Stomach (tissue), 9 donors: ENCODE results near the gene GPER1. TPM values are rescaled to one million over a fixed set of nuclear protein-coding genes. Genes with fewer than 3 reads are reported as not detected.

Experiments
- DNase-seq, 2 donors: peaks; one replicate each; pipeline versions ENCODE4 v3.0.0 to v3.0.0-alpha.2; 2013 to 2019
- H3K27ac ChIP-seq, 5 donors: fragments of 200-600 bp in 4 of 5; sonication (generic) in 4 of 5; one replicate each; pipeline ENCODE4 v1.5.1; 2013 to 2019; ENCODE audit warnings: mild to moderate bottlenecking in 1 of 5, moderate library complexity in 1 of 5
- H3K27me3 ChIP-seq, 3 donors: fragments of 200-600 bp; sonication (generic); one replicate each; pipeline ENCODE4 v1.5.1; 2017 to 2019; ENCODE audit warnings: mixed run types in 1 of 3
- H3K36me3 ChIP-seq, 4 donors: fragments of 200-600 bp; sonication (generic); 1 replicate in 3 of 4; 2 replicates in 1 of 4; pipeline ENCODE4 v1.5.1; 2016 to 2019
- H3K4me1 ChIP-seq, 4 donors: fragments of 200-600 bp; sonication (generic); one replicate each; pipeline ENCODE4 v1.5.1; 2016 to 2019
- H3K4me3 ChIP-seq, 4 donors: fragments of 200-600 bp; sonication (generic) in 3 of 4; one replicate each; pipeline ENCODE4 v1.5.1; 2016 to 2019; ENCODE audit warnings: mild to moderate bottlenecking in 1 of 4
- H3K9me3 ChIP-seq, 4 donors: fragments of 200-600 bp; sonication (generic); one replicate each; pipeline ENCODE4 v1.5.1; 2016 to 2019
- EP300 ChIP-seq: sonication (generic); formaldehyde crosslinking; IDR thresholded peaks from one replicate; pipeline ENCODE4 v1.6.1; 2017; ENCODE audit warnings: antibody characterized with exemption
- POLR2A ChIP-seq, 4 donors: fragments of 450-650 bp; IDR thresholded peaks; one replicate each; pipeline ENCODE4 v1.6.1; 2016; ENCODE audit warnings: antibody characterized with exemption in 4 of 4, control low read depth in 2 of 4, mild to moderate bottlenecking in 1 of 4, moderate library complexity in 1 of 4
- POLR2AphosphoS5 ChIP-seq, 3 donors: sonication (generic); formaldehyde crosslinking; IDR thresholded peaks; one replicate each; pipeline ENCODE4 v1.6.1; 2016; ENCODE audit warnings: antibody characterized with exemption in 3 of 3
- WGBS, 5 donors: extraction: QIAGEN DNeasy Blood & Tissue Kit in 3 of 5; methylation state at CpG; one replicate each; pipeline versions ENCODE4 v1.1.5 to v1.1.7; 2013 to 2018; 5-methylcytosine and 5-hydroxymethylcytosine counted together
- intact Hi-C: fragments of 100-400 bp; cut with DNase I; formaldehyde crosslinking; loops from one replicate; pipeline ENCODE4 v1.15.1; 2023; ENCODE audit warnings: low total_unique reads
- polyA plus RNA-seq, 3 donors: library from polyadenylated mRNA; stranded (reverse); fragments of 200-250 nt; gene quantifications; one replicate each; pipeline ENCODE4 v1.2.3, GENCODE V29; 2013
- total RNA-seq, 5 donors: library from RNA; depleted of rRNA; stranded (reverse); fragments of >200 nt; gene quantifications; one replicate each; pipeline versions ENCODE4 v1.1.0 to v1.2.3, GENCODE V29; 2014 to 2016
- TF ChIP-seq, protein P1 (sequence below), 7 experiments: fragments of 450-650 bp in 4 of 7; fragments of 200-600 bp in 3 of 7; sonication (generic) in 3 of 7; IDR thresholded peaks; one replicate each; pipeline ENCODE4 v1.5.1; 2016 to 2019; ENCODE audit warnings: antibody characterized with exemption in 7 of 7, control low read depth in 2 of 7, mild to moderate bottlenecking in 1 of 7
- donor health status: healthy with polysubstance abuse.
- donor health status: Bipolar disorder and iron deficiency.
- donor health status: healthy.

The GPER1 gene
- total and polyA plus RNA-seq, 8 donors: 0.58 to 31.2 (median 18.3) TPM; not detected in 1

DNA sequence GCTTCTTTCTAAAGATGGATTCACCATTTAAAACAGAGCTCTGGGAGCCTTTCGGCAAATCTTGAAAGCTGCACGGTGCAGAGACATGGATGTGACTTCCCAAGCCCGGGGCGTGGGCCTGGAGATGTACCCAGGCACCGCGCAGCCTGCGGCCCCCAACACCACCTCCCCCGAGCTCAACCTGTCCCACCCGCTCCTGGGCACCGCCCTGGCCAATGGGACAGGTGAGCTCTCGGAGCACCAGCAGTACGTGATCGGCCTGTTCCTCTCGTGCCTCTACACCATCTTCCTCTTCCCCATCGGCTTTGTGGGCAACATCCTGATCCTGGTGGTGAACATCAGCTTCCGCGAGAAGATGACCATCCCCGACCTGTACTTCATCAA lies 3.7 kb downstream of the GPER1 start:
- no peak for DNase-seq
- Histone ChIP-seq H3K4me1 (peaks cover 40 to 98% (median 77%) of the 10 kb centered on the region in 4 donors), H3K27ac (no peak overlapping the region), H3K9me3 (no peaks in the 10 kb centered on the region), H3K27me3 (no peaks in the 10 kb centered on the region), H3K4me3 (no peak overlapping the region), H3K36me3 (peaks cover 0 to 34% (median 25%) of the 10 kb centered on the region in 4 donors)
- no peak for TF ChIP-seq POLR2A (IDR thresholded peaks at IDR 0.05)
- no peak for TF ChIP-seq POLR2AphosphoS5 (IDR thresholded peaks at IDR 0.05)
- TF ChIP-seq, protein P1, sequence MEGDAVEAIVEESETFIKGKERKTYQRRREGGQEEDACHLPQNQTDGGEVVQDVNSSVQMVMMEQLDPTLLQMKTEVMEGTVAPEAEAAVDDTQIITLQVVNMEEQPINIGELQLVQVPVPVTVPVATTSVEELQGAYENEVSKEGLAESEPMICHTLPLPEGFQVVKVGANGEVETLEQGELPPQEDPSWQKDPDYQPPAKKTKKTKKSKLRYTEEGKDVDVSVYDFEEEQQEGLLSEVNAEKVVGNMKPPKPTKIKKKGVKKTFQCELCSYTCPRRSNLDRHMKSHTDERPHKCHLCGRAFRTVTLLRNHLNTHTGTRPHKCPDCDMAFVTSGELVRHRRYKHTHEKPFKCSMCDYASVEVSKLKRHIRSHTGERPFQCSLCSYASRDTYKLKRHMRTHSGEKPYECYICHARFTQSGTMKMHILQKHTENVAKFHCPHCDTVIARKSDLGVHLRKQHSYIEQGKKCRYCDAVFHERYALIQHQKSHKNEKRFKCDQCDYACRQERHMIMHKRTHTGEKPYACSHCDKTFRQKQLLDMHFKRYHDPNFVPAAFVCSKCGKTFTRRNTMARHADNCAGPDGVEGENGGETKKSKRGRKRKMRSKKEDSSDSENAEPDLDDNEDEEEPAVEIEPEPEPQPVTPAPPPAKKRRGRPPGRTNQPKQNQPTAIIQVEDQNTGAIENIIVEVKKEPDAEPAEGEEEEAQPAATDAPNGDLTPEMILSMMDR (IDR thresholded peaks at IDR 0.05): no peak
- no peak for TF ChIP-seq EP300
- 92 to 96% (median 95%) methylated on average over 15 to 18 of the region's 18 CpGs for WGBS, 5 donors
- intact Hi-C loops: no loop called here

DNA sequence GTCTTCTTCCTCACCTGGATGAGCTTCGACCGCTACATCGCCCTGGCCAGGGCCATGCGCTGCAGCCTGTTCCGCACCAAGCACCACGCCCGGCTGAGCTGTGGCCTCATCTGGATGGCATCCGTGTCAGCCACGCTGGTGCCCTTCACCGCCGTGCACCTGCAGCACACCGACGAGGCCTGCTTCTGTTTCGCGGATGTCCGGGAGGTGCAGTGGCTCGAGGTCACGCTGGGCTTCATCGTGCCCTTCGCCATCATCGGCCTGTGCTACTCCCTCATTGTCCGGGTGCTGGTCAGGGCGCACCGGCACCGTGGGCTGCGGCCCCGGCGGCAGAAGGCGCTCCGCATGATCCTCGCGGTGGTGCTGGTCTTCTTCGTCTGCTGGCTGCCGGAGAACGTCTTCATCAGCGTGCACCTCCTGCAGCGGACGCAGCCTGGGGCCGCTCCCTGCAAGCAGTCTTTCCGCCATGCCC lies 4.3 kb downstream of the GPER1 start:
- Histone ChIP-seq H3K4me1 (peaks cover 38 to 97% (median 74%) of the 10 kb centered on the region in 4 donors), H3K9me3 (no peaks in the 10 kb centered on the region), H3K27me3 (no peaks in the 10 kb centered on the region), H3K27ac (peak overlapping the region in 4 of 5 donors; percentile 47 to 72 (median 54)), H3K36me3 (peaks cover 0 to 34% (median 25%) of the 10 kb centered on the region in 4 donors), H3K4me3 (no peak overlapping the region)
- WGBS, 5 donors: 91 to 96% (median 94%) methylated on average over 40 of the region's 40 CpGs
- TF ChIP-seq POLR2AphosphoS5 (IDR thresholded peaks at IDR 0.05) (no peak), POLR2A (IDR thresholded peaks at IDR 0.05) (no peak)
- DNase-seq: no peak
- intact Hi-C loops: no loop called here

DNA sequence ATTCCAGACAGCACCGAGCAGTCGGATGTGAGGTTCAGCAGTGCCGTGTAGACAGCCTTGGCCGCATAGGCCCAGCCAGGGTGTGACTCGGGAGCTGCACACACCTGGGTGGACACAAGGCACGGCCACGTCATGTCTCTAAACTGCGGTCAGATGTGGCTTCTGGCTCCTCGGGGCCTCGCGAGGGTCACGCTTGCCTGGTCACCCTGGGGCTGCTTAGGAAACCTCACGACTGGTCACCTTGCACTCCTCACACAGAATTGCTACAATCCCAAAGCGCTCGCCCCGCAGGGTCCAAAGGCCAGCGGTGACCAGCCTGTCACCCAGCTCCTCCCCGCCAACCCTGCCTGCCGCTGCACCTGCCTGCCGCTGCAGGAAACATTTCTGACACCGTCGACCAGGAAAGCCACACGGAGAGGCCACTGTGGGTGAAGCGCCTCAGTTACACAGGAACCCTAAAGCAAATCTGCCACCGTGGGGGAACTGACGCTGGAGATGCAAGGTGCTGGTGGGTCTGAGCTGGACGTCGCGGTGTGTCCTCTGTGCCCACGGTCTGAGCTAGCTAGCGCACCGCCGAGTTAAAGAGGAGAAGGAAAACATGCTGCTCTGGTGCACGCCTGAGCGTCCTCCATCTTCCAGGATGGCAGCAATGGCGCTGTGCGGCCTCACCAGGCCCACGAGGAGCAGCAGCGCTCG lies 5.0 kb downstream of the GPER1 start:
- TF ChIP-seq POLR2A (IDR thresholded peaks at IDR 0.05): no peak
- TF ChIP-seq, protein P1 (IDR thresholded peaks at IDR 0.05): no peak
- TF ChIP-seq EP300: no peak
- no peak for TF ChIP-seq POLR2AphosphoS5 (IDR thresholded peaks at IDR 0.05)
- Histone ChIP-seq H3K4me1 (peaks cover 30 to 90% (median 67%) of the 10 kb centered on the region in 4 donors), H3K27me3 (no peaks in the 10 kb centered on the region), H3K4me3 (no peak overlapping the region), H3K27ac (peak overlapping the region; percentile 47 to 72 (median 56)), H3K9me3 (no peaks in the 10 kb centered on the region), H3K36me3 (peaks cover 0 to 34% (median 25%) of the 10 kb centered on the region in 4 donors)
- WGBS, 5 donors: 55 to 82% (median 71%) methylated on average over 31 to 40 of the region's 40 CpGs
- intact Hi-C loops: no loop called here
- peak in 1 of 2 donors; percentile 62 for DNase-seq

DNA sequence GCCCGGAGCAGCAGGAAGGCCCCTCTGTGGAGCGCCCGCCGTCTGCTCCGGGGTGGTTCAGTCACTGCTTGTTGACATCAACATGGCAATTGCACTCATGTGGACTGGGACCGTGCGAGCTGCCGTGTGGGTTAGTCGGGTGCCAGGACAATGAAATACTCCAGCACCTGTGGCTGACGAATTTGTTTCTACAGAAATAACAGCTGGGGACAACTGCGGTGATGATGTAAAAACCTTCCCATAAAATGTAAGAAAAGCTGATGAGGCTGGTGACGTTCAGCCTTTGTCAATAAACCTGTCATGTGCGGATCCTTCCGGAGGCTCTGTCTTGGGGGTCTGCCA lies 5.6 kb downstream of the GPER1 start:
- no peak for DNase-seq
- no peaks in the 10 kb centered on the region for H3K27me3 ChIP-seq
- H3K4me3 ChIP-seq: no peak overlapping the region
- TF ChIP-seq, protein P1 (IDR thresholded peaks at IDR 0.05): no peak
- no peak for TF ChIP-seq POLR2AphosphoS5 (IDR thresholded peaks at IDR 0.05)
- TF ChIP-seq EP300: no peak
- no peak for TF ChIP-seq POLR2A (IDR thresholded peaks at IDR 0.05)
- peaks cover 30 to 85% (median 62%) of the 10 kb centered on the region in 4 donors for H3K4me1 ChIP-seq
- WGBS, 5 donors: 56 to 81% (median 70%) methylated on average over 13 to 14 of the region's 14 CpGs
- intact Hi-C loops: no loop called here
- peaks cover 0 to 39% (median 25%) of the 10 kb centered on the region in 4 donors for H3K36me3 ChIP-seq
- no peaks in the 10 kb centered on the region for H3K9me3 ChIP-seq
- H3K27ac ChIP-seq: peak overlapping the region; percentile 48 to 72 (median 60)
